ENCODE results near the gene PRSS22.

DNA sequence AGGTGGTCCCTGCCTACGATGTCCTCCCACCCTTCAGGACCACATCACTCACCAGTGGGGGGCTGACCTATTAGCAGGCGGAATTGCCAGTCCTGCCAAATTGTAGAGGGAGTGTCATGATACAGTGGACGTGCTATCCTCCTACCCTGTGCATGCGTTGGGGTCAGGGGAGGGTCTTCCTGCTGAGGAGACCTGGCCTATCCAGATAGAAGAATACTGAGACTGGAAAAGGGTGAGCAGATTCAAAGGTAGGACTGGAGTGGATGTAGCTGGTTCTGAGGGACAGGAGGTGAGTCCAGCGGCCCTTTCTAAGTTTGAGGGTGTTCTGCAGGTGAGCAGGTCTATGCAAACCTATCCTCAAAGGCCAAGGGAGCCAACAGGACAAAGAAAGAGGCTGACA lies 51.7 kb downstream of the PRSS22 start:
- TF ChIP-seq, protein P1, sequence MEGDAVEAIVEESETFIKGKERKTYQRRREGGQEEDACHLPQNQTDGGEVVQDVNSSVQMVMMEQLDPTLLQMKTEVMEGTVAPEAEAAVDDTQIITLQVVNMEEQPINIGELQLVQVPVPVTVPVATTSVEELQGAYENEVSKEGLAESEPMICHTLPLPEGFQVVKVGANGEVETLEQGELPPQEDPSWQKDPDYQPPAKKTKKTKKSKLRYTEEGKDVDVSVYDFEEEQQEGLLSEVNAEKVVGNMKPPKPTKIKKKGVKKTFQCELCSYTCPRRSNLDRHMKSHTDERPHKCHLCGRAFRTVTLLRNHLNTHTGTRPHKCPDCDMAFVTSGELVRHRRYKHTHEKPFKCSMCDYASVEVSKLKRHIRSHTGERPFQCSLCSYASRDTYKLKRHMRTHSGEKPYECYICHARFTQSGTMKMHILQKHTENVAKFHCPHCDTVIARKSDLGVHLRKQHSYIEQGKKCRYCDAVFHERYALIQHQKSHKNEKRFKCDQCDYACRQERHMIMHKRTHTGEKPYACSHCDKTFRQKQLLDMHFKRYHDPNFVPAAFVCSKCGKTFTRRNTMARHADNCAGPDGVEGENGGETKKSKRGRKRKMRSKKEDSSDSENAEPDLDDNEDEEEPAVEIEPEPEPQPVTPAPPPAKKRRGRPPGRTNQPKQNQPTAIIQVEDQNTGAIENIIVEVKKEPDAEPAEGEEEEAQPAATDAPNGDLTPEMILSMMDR (IDR thresholded peaks at IDR 0.05): no peak
- no peak for TF ChIP-seq EP300 (IDR thresholded peaks at IDR 0.05; ENCODE audit: low read depth)
- TF ChIP-seq POLR2A (IDR thresholded peaks at IDR 0.05): no peak
- no peak for TF ChIP-seq POLR2AphosphoS5 (IDR thresholded peaks at IDR 0.05)
